Hematopoietic multipotent progenitor cell treated with erythropoietin and hydrocortisone succinate and interleukin-3 and kit ligand, for 17 days (in vitro differentiated cells): ENCODE results near the gene C5.
A peak's percentile ranks its signal among the peaks of the same experiment; 100 is the strongest.

Experiments used
- DNase-seq: peaks from one replicate; pipeline ENCODE4 v3.0.0-alpha.2; 2015; ENCODE audit warnings: low spot score

Gene C5

GRCh38 chr9:120941046-120941770, 108.9 kb downstream of the C5 start:
- no peak for DNase-seq

GRCh38 chr9:120940573-120940972, 109.5 kb downstream of the C5 start:
- no peak for DNase-seq

- no peak for DNase-seq
Measured at GRCh38 chr9:120938851-120939250, 111.2 kb downstream of the C5 start.

GRCh38 chr9:120937596-120937995, 112.5 kb downstream of the C5 start:
- no peak for DNase-seq

- no peak for DNase-seq
Measured at GRCh38 chr9:120937127-120937526, 112.9 kb downstream of the C5 start.

- no peak for DNase-seq
Measured at GRCh38 chr9:120936764-120937122, 113.3 kb downstream of the C5 start.

GRCh38 chr9:120936011-120936763, 113.9 kb downstream of the C5 start:
- DNase-seq: peak; percentile 83

GRCh38 chr9:120935383-120935857, 114.7 kb downstream of the C5 start:
- peak; percentile 74 for DNase-seq

GRCh38 chr9:120934281-120934680, 115.8 kb downstream of the C5 start:
- DNase-seq: no peak

GRCh38 chr9:120933310-120934055, 116.6 kb downstream of the C5 start:
- no peak for DNase-seq

GRCh38 chr9:120932086-120932823, 117.8 kb downstream of the C5 start:
- no peak for DNase-seq

- DNase-seq: no peak
Measured at GRCh38 chr9:120931231-120932085, 118.6 kb downstream of the C5 start.

GRCh38 chr9:120929229-120929791, 120.8 kb downstream of the C5 start:
- no peak for DNase-seq

- no peak for DNase-seq
Measured at GRCh38 chr9:120928483-120929228, 121.4 kb downstream of the C5 start.

GRCh38 chr9:120928015-120928482, 122.0 kb downstream of the C5 start:
- DNase-seq: no peak

GRCh38 chr9:120927269-120928014, 122.6 kb downstream of the C5 start:
- DNase-seq: no peak

- no peak for DNase-seq
Measured at GRCh38 chr9:120926397-120926928, 123.6 kb downstream of the C5 start, which contains the start of gene TRAF1. TSS of gene TRAF1 (minus strand) at chr9:120926796. CDS start at chr9:120926075, 721 bp downstream.

GRCh38 chr9:120925535-120926396, 124.3 kb downstream of the C5 start:
- DNase-seq: no peak
